MM.1S (cell line): ENCODE results near the gene CASP3.

ENCODE experiments used
- EZH2 ChIP-seq: fragments of 300-600 bp; sonication (generic); optimal IDR thresholded peaks from 2 replicates; pipeline ENCODE3; 2017; ENCODE audit warnings: low read depth, mild to moderate bottlenecking, antibody characterized with exemption, low read length, mixed read lengths
- TF ChIP-seq, protein P1 (sequence below): fragments of 300-600 bp; sonication (generic); IDR thresholded peaks from 2 replicates; pipeline ENCODE4 v1.5.1; 2016; ENCODE audit warnings: antibody characterized with exemption, low read length, mixed read lengths

GRCh38 chr4:184641022-184641421, 8.2 kb downstream of the CASP3 start:
- TF ChIP-seq, protein P1, sequence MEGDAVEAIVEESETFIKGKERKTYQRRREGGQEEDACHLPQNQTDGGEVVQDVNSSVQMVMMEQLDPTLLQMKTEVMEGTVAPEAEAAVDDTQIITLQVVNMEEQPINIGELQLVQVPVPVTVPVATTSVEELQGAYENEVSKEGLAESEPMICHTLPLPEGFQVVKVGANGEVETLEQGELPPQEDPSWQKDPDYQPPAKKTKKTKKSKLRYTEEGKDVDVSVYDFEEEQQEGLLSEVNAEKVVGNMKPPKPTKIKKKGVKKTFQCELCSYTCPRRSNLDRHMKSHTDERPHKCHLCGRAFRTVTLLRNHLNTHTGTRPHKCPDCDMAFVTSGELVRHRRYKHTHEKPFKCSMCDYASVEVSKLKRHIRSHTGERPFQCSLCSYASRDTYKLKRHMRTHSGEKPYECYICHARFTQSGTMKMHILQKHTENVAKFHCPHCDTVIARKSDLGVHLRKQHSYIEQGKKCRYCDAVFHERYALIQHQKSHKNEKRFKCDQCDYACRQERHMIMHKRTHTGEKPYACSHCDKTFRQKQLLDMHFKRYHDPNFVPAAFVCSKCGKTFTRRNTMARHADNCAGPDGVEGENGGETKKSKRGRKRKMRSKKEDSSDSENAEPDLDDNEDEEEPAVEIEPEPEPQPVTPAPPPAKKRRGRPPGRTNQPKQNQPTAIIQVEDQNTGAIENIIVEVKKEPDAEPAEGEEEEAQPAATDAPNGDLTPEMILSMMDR, result no peak
- no peak for TF ChIP-seq EZH2
